HepG2 (cell line): ENCODE measurements around the gene B3GNT9. TPM values are rescaled to one million over a fixed set of nuclear protein-coding genes. Genes with fewer than 3 reads are reported as not detected.

Source experiments
- AHR ChIP-seq: IDR thresholded peaks from 2 replicates; pipeline ENCODE4 v1.6.1; 2018; ENCODE audit warnings: missing genetic modification reagents, missing compliant biosample characterization
- CREBL2 ChIP-seq: sonication (generic); formaldehyde crosslinking; IDR thresholded peaks from 2 replicates; pipeline ENCODE4 v1.8.1; 2023; ENCODE audit warnings: missing genetic modification reagents, mild to moderate bottlenecking, borderline replicate concordance
- CTCF ChIP-seq: sonication (generic); formaldehyde crosslinking; IDR thresholded peaks from 2 replicates; pipeline ENCODE4 v1.5.0; 2020; ENCODE audit warnings: mild to moderate bottlenecking, missing genetic modification reagents, moderate library complexity
- HNF1A ChIP-seq, 2 experiments: sonication (generic) in 1 of 2; formaldehyde crosslinking in 1 of 2; IDR thresholded peaks; 2 replicates each; pipeline versions ENCODE4 v1.4.0 to v1.6.1; 2016 to 2020; ENCODE audit warnings: borderline replicate concordance in 1 of 2, low read depth in 1 of 2, mild to moderate bottlenecking in 1 of 2, missing genetic modification reagents in 1 of 2
- MEIS2 ChIP-seq: sonication (generic); formaldehyde crosslinking; IDR thresholded peaks from 2 replicates; pipeline ENCODE4 v1.9.0; 2021; ENCODE audit warnings: mild to moderate bottlenecking, missing genetic modification reagents
- MTA3 ChIP-seq: sonication (generic); formaldehyde crosslinking; IDR thresholded peaks from 2 replicates; pipeline ENCODE4 v1.4.0; 2020; ENCODE audit warnings: missing genetic modification reagents
- NCOA5 ChIP-seq: sonication (generic); formaldehyde crosslinking; IDR thresholded peaks from 2 replicates; pipeline ENCODE4 v1.4.0; 2020; ENCODE audit warnings: missing genetic modification reagents
- NFIC ChIP-seq: IDR thresholded peaks from 2 replicates; pipeline ENCODE4 v1.6.1; 2012; ENCODE audit warnings: mild to moderate bottlenecking, low read length, inconsistent platforms
- PATZ1 ChIP-seq: sonication (generic); formaldehyde crosslinking; IDR thresholded peaks from 2 replicates; pipeline ENCODE4 v1.4.0; 2020; ENCODE audit warnings: missing genetic modification reagents
- SRF ChIP-seq: IDR thresholded peaks from 2 replicates; pipeline ENCODE4 v1.6.1; 2011; ENCODE audit warnings: mild to moderate bottlenecking, low read depth, low read length, moderate library complexity
- TEF ChIP-seq: sonication (generic); formaldehyde crosslinking; IDR thresholded peaks from 2 replicates; pipeline ENCODE4 v1.5.0; 2020; ENCODE audit warnings: missing genetic modification reagents
- USF2 ChIP-seq, 2 experiments: sonication (generic) in 1 of 2; formaldehyde crosslinking in 1 of 2; IDR thresholded peaks; 2 replicates each; pipeline versions ENCODE4 v1.5.1 to v1.6.1; 2011 to 2020; ENCODE audit warnings: borderline replicate concordance in 1 of 2, low read depth in 1 of 2, low read length in 1 of 2, mild to moderate bottlenecking in 1 of 2, missing genetic modification reagents in 1 of 2, moderate library complexity in 1 of 2
- ZNF136 ChIP-seq: sonication (generic); formaldehyde crosslinking; IDR thresholded peaks from 2 replicates; pipeline ENCODE4 v1.8.1; 2022; ENCODE audit warnings: low read depth, mild to moderate bottlenecking, moderate library complexity, missing genetic modification reagents
- ZNF317 ChIP-seq: sonication (generic); formaldehyde crosslinking; IDR thresholded peaks from 2 replicates; pipeline ENCODE4 v1.5.0; 2020; ENCODE audit warnings: mild to moderate bottlenecking, missing genetic modification reagents
- ZNF337 ChIP-seq: sonication (generic); formaldehyde crosslinking; IDR thresholded peaks from 2 replicates; pipeline ENCODE4 v1.5.1; 2020; ENCODE audit warnings: missing genetic modification reagents, low read depth, mild to moderate bottlenecking, borderline replicate concordance
- ZNF564 ChIP-seq: sonication (generic); formaldehyde crosslinking; IDR thresholded peaks from 2 replicates; pipeline ENCODE4 v1.8.1; 2023; ENCODE audit warnings: mild to moderate bottlenecking, missing genetic modification reagents
- ZNF747 ChIP-seq: sonication (generic); formaldehyde crosslinking; IDR thresholded peaks from 2 replicates; pipeline ENCODE4 v1.8.1; 2023; ENCODE audit warnings: missing genetic modification reagents, mild to moderate bottlenecking, borderline replicate concordance
- polyA plus RNA-seq, 8 experiments: library from polyadenylated mRNA; depleted of rRNA in 3 of 8; stranded (reverse) in 7 of 8; unstranded in 1 of 8; fragments of >200 nt; fragmentation: Illumina TruSeq in 4 of 8; extraction: Trizol in 4 of 8; gene quantifications; 2 replicates each; pipeline versions ENCODE4 v1.2.1 to v1.2.3, GENCODE V29; 2011 to 2016; ENCODE audit warnings: low read depth in 4 of 8, missing spikeins in 1 of 8, mixed read lengths in 1 of 8; ENCODE audit not compliant: insufficient read depth in 1 of 8
- total RNA-seq, 5 experiments: library from RNA; depleted of rRNA; stranded (reverse); fragments of >200 nt; fragmentation: Illumina TruSeq; extraction: Trizol; gene quantifications; 2 replicates each; pipeline ENCODE4 v1.2.3, GENCODE V29; 2016; ENCODE audit warnings: low read depth in 1 of 5

The B3GNT9 gene
- total and polyA plus RNA-seq, 2 of the 13 experiments (the other 11 are each of a cell fraction or from before 2014, with no cell fraction given), result 1.5 to 3.1 TPM

GRCh38 chr16:67170949-67171649 is 20.3 kb upstream of the B3GNT9 start (continued):
- TF ChIP-seq HNF1A (IDR thresholded peaks at IDR 0.05; ENCODE audit: low read depth), result no peak
- peak; percentile 58; the same call in 1 of the 2 replicates for TF ChIP-seq HNF1A (CRISPR knock-in tag; IDR thresholded peaks at IDR 0.05; ENCODE audit: borderline replicate concordance)
- TF ChIP-seq NCOA5 (CRISPR knock-in tag), result no peak
- TF ChIP-seq CTCF (CRISPR knock-in tag), result no peak
- TF ChIP-seq AHR (CRISPR knock-in tag), result no peak
- TF ChIP-seq ZNF337 (CRISPR knock-in tag), result no peak
- TF ChIP-seq ZNF136 (CRISPR knock-in tag), result 0 out of 2 replicates have a peak, but pooled peaks have one; percentile 44
- TF ChIP-seq CREBL2 (CRISPR knock-in tag), result no peak
- no peak for TF ChIP-seq USF2 (IDR thresholded peaks at IDR 0.05; ENCODE audit: low read depth, low read length)
- no peak for TF ChIP-seq USF2 (CRISPR knock-in tag; IDR thresholded peaks at IDR 0.05; ENCODE audit: borderline replicate concordance)
- TF ChIP-seq ZNF564, result no peak
- TF ChIP-seq MTA3, result no peak
- TF ChIP-seq NFIC, result no peak
- TF ChIP-seq ZNF317, result no peak; the same call in 1 of the 2 replicates
- peak; percentile 41; the same call in 1 of the 2 replicates for TF ChIP-seq ZNF747 (CRISPR knock-in tag)
- no peak for TF ChIP-seq SRF
- TF ChIP-seq PATZ1 (CRISPR knock-in tag), result no peak
- no peak for TF ChIP-seq MEIS2 (CRISPR knock-in tag)
- no peak for TF ChIP-seq TEF
